ENCODE data around the gene ARHGAP22.

Gene ARHGAP22

GRCh38 chr10:48552946-48553564 lies 51.8 kb downstream of the ARHGAP22 start:
- no peak for DNase-seq (ENCODE audit: low read depth)

DNA sequence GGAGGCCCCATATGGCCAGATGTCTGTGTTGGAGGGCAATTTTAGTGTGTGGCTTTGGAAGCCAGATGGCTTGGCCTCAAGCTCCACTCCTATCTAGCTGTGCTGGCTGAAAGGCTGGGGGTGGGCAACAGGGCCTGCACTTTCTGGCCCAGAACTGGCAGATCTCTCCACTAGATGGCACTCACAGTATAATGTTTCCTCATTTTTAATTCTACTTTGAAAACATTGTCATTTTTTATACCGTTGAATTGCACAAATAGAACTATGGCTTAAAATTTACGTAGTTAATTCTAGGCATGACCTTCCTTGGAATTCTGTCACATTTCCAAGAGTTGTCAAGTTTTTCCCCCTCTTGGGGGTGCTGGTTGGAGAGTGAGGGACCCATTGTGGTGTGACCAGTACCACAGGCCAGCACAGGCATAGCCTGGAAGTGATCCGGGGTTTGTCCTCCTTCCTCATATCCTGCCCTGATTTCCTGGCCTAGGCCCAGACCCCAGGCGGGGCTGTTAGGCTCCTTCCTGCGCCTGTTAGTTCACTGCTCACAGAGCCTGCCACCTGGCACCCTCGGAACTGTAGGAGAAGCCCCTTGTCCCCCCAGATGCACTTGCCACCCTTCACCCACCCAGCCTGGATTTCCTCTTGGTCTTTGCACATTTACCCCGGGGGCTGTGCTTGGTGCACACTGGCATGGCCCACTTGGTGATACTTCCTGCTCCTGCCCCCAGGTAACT lies 52.8 kb downstream of the ARHGAP22 start:
- DNase-seq (ENCODE audit: low read depth), result peak; percentile 48

DNA sequence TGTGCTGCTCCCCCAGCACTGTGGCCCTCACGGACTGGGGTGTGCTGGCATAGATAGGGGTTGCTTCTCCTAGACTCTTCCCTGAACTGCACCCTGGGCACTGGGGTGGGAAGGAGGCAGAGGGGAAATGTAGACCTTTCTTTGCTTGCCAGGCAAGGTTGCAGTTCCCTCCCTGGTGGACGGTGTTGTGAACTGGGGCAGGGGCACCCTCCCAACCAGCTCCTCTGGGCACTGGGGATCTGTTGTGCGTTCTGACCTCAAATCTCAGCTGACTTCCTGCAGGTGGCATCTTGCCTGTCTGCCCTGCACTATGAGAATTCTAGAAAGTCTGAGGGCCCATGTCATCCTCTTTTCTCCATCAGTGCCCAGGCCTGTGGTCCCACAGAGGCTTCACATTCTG lies 53.9 kb downstream of the ARHGAP22 start:
- no peak for DNase-seq (ENCODE audit: low read depth)

DNA sequence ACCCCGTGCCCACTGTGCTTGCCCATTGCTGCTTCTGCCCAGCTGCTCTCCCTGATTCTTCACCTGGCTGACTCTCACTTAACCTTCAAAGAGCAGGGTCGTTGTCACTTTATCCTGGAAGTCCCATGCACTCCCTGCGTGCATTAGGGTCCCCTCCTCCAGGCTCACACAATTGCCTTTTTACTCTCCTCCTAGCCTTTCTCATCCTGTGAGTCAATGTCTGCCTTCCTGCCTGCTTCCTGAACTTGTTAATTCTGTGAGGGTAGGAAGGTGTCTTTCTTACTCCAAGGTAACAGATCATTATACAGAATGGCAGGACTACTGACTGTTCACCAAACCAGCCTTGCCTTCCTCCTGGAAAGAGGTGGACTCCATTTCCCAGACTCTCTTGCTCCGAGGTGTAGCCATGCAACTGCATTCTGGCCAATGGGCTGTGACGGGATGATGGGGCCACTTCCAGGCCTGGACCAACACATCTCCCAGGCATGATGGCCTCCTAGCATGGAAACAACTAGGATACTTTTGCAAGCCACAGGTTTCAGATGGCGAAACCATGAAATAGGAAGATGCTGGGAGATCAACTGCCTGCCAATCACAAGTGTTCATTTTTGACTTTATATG lies 54.7 kb downstream of the ARHGAP22 start:
- no peak for DNase-seq (ENCODE audit: low read depth)

DNA sequence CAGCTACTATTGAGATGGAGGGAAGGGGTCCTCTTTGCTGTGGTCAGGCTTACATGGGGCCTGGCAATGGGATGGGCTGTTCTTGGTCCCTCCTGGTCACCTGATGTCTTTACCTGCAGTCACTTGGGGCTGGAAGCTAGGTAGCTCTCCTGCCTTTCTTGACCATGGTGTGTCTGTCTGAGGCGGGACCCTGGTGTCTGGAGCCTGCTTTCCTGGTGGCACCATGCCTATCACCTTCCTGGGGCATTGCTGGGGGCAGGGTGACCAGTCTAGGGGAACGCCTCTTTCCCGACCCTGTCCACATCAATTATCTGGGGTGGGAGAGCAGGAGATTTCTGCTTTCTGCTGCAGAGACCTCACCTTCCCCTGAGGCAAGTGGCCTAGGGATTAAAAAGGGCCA lies 55.6 kb downstream of the ARHGAP22 start:
- no peak for DNase-seq (ENCODE audit: low read depth)

DNA sequence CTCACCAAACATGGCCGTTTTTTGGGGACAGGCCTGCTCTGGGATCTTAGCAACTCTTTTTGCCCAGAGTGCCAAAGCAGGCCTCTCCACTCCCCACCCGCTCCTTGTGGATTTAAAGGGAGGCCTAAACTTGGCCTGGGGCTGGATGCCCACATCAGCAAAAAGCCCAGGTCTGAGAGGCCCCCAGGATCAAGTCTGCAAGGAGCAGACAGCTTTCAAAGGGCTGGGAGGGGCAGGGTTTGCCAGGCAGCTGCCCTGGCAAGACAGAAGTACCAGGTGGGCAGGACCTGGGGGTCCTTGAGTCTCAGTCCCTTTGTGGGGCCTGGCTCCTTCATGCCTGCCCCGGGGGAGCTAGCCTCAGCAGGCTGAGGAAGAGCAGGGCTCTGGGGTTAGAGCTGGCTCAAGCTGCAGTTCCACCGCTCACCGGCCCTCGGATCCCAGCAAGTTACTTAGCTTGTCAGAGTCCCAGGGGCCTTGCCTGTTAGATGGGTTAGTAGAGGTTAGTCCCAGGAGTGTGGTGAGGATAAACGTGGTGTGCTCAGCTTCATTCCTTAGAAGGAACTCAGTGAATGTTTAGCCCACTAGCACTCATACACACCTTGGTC lies 56.2 kb downstream of the ARHGAP22 start:
- DNase-seq (ENCODE audit: low read depth), result no peak

- DNase-seq (ENCODE audit: low read depth), result no peak
Observed at GRCh38 chr10:48547981-48548380, 56.9 kb downstream of the ARHGAP22 start.

DNA sequence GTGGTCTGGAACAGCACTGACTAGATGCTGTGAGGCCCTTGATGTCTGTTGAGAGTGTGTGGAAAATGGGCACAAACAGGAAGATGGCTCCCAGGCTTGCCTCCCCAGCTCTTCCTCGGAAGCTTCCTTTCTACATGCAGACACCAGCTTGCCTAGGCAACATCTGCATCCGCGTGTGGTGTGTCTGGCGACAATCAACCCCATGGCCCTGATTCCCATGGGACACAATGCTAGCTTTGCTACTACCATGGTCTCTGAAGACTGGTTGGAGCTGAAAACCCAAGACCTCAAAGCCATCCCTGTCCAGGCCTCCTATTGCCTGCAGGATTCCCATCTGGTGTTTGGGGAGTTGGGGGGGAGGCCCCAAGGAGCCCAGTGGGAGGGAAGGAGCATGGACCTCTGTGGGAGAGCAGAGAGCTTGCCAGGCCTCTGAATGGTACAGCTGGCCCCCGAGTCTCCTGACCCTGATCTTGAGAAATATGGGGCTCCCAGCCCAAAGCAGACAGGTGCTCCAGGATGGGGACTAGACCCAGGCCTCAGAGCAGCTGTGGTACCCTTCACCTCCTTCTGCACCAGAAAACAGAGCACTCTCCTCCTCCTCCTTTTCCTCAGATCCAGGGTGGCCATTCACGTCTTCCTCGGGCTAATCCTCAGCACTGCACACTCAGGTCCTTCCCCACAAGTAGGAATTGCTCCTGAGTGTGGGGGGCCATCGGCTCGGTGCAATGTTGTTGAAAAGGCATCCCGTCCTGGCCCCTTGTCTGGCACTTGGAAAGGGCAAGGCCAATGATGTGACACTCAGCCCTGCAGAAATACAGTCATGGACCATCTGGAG lies 57.6 kb downstream of the ARHGAP22 start:
- DNase-seq (ENCODE audit: low read depth), result no peak

DNA sequence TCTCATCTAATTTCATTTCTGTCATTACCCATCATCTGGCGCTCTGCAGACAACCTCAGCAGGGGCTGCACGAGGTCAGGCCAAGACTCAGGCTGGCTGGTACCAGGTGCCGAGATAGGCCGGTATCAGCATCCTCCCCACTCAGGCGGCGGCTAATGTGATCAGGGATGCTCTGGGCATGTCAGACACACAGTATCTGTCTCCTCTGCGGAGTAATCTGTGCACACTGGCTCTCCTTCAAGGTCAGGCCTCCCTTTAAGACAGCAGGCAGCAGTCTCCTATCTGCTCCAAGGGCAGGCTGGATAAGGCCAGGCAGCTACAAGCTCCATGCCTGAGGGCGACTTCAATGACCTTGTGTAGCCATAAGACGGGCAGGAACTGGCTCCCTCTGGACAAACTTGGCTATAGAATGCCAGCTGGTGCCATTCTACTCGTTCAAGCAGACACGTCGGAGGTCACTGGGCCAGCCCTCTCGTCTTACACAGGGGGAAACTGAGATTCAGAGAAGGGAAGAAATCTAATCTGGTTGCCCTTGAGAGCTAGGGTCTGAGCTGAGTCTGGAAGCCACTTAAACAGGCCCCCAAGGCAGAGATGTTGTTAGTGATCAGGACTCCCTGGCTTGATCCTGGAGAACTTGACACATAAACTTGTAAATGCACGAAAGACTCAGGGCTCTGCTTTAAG lies 59.3 kb downstream of the ARHGAP22 start:
- no peak for DNase-seq (ENCODE audit: low read depth)

DNA sequence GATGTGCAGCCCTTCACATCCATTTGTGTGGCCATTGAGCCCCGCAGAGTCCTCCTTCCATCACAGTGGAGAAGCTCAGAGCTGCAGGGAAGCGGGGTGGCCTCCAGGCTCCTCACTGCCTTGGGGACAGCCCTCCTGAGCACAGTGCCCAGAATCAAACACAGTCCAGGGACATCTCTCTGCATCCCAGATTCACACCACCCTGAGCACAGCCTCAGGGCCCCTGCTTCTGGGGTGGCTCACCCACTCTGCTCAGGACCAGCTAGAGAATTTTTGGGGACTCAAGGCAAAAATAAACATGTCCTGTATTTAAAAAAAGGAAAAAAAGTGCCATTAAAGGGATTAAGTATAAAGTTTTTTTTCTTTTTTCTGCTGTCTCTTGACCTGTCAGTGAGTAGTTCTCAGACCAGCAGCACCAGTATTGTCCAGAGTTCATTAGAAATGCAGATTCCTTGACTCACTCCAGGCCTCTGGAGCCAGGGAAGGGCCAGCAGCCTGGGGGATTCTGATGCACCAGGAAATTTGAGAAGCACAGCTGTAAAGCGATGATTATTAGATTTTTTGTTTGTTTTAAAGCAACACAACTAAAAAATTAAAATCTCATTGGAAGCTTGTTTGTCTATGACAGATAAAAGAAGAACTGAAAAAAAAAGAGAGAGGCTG lies 61.6 kb downstream of the ARHGAP22 start:
- DNase-seq (ENCODE audit: low read depth), result no peak

DNA sequence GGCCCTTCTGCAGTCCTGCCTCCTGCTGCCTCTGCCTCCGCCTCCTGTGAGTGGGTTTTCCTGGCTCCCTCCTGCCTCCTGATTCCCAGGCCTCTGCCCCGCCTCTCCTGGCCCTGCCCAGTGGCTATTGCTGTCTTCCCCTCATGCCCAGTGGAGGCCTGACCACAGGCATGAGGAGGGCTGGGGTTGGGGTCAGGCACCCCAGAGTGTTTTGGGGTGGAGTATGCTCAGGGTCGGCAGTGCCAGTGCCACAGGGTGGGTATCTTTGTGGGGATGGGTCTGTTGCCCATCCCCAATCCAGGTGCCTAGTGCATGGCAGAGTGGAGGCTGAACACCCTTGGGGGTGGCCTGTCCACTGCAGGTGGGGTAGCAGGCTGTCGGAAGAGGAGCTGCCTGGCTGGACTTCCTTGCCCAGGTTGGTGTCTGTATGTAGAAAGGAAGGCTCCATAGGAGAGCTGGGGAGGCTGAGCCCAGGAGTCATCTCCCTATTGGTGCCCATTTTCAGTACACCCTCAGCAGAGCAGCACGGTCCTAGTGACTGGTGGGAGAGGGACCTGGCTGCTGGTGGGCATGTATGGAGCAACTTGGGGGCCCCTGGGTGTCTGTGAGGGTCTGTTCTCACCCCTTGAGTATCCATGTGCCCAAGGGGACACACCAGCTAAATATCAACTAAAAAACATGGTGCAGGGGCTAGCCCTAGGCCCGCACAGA lies 62.2 kb downstream of the ARHGAP22 start:
- no peak for DNase-seq (ENCODE audit: low read depth)

GRCh38 chr10:48541144-48541795 lies 63.6 kb downstream of the ARHGAP22 start:
- no peak for DNase-seq (ENCODE audit: low read depth)

- no peak for DNase-seq (ENCODE audit: low read depth)
Observed at GRCh38 chr10:48538611-48539010, 66.3 kb downstream of the ARHGAP22 start.

- DNase-seq (ENCODE audit: low read depth), result no peak
Observed at GRCh38 chr10:48536916-48537890, 67.7 kb downstream of the ARHGAP22 start.

- no peak for DNase-seq (ENCODE audit: low read depth)
Observed at GRCh38 chr10:48536156-48536500, 68.7 kb downstream of the ARHGAP22 start.

- DNase-seq (ENCODE audit: low read depth), result no peak
Observed at GRCh38 chr10:48535416-48536155, 69.3 kb downstream of the ARHGAP22 start.

DNA sequence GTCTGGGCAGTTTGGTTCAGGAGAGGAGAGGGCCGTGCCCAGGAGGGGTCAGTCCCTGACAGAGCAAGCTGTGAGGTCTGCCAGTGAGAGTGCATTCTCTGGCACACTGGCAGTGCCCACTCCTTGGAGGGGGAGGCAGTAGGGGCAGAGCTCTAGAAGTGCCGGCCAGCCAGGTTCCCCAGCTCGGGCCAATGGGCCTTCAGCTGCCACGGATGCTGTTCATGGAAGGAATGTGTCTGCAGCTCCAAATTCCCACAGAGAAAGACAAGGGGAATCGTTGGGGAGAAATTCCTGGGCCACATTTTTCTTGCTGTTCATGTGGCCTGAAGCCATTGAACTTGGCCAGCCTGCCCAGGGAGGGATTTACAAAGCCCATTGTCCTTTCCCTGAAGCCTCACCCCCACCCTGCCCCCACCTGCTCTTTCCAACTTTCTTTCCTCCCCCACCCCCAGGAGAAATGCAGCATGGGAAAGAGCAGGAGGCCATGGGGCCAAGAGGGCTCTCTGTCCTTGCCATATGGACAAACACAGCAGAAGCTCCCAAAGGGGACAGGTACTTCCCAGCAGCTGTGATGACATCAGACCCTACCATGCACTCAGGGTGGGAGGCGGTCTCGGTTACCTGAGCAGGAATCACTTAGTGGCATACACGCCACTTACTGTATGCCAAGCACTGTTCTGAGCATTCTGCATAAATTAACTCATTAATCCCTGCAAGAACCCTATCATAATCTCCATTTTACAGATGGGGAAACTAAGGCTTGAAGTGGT lies 70.7 kb downstream of the ARHGAP22 start:
- no peak for DNase-seq (ENCODE audit: low read depth)

Measured in iris pigment epithelial cell (primary cell).